Measurements from ENCODE around the gene RHEB. TPM values are rescaled to one million over a fixed set of nuclear protein-coding genes. Genes with fewer than 3 reads are reported as not detected.

Gene RHEB
- total RNA-seq, 4 donors from 2014 or later = 41.2 to 64.4 (median 53.5) TPM

GRCh38 chr7:151446412-151446811 is 73.3 kb downstream of the RHEB start:
- no peak overlapping the region for H3K4me3 ChIP-seq (ENCODE audit: low read depth, poor library complexity, severe bottlenecking)
- no peak for DNase-seq (ENCODE audit: low spot score in 2 of 2)
- intact Hi-C loops (cut with DNase I; ENCODE audit: low total_unique reads) = no loop called here
- no peak for TF ChIP-seq POLR2A (IDR thresholded peaks at IDR 0.05)
- TF ChIP-seq CTCF (IDR thresholded peaks at IDR 0.05) = no peak
- WGBS, 2 donors = 83 to 96% methylated on average over 2 of the region's 2 CpGs

- WGBS, 2 donors = 90 to 97% methylated on average over 1 of the region's 1 CpG
- TF ChIP-seq CTCF (IDR thresholded peaks at IDR 0.05) (no peak), POLR2A (IDR thresholded peaks at IDR 0.05) (no peak)
- DNase-seq (ENCODE audit: low spot score in 2 of 2) = no peak
- intact Hi-C loops (cut with DNase I; ENCODE audit: low total_unique reads) = no loop called here
- H3K4me3 ChIP-seq (ENCODE audit: low read depth, poor library complexity, severe bottlenecking) = no peak overlapping the region
Measured at GRCh38 chr7:151444632-151445031, 75.1 kb downstream of the RHEB start.

- no peak for DNase-seq (ENCODE audit: low spot score in 2 of 2)
- 82 to 84% methylated on average over 10 of the region's 10 CpGs for WGBS, 2 donors
- intact Hi-C loops (cut with DNase I; ENCODE audit: low total_unique reads) = no loop called here
- H3K4me3 ChIP-seq (ENCODE audit: low read depth, poor library complexity, severe bottlenecking) = no peak overlapping the region
- TF ChIP-seq CTCF (IDR thresholded peaks at IDR 0.05) = no peak
- TF ChIP-seq POLR2A (IDR thresholded peaks at IDR 0.05) = no peak
Measured at GRCh38 chr7:151442776-151443496, 76.8 kb downstream of the RHEB start.

GRCh38 chr7:151440799-151441445 is 78.8 kb downstream of the RHEB start:
- no peak for TF ChIP-seq POLR2A (IDR thresholded peaks at IDR 0.05)
- TF ChIP-seq CTCF (IDR thresholded peaks at IDR 0.05) = no peak
- no peak for DNase-seq (ENCODE audit: low spot score in 2 of 2)
- WGBS, 2 donors = 32 to 36% methylated on average over 10 of the region's 10 CpGs
- intact Hi-C loops (cut with DNase I; ENCODE audit: low total_unique reads) = no loop called here
- no peak overlapping the region for H3K4me3 ChIP-seq (ENCODE audit: low read depth, poor library complexity, severe bottlenecking)

- no peak for DNase-seq (ENCODE audit: low spot score in 2 of 2)
Measured at GRCh38 chr7:151439855-151440798, 79.6 kb downstream of the RHEB start, which contains the start of gene CRYGN. Gene CRYGN, minus strand, starts transcription at chr7:151440141. Its CDS starts 224 bp downstream, at chr7:151439917.

More at GRCh38 chr7:151439855-151440798, 79.6 kb downstream of the RHEB start, which contains the start of gene CRYGN:
- TF ChIP-seq POLR2A (IDR thresholded peaks at IDR 0.05) (no peak), CTCF (IDR thresholded peaks at IDR 0.05) (no peak)
- intact Hi-C loops (cut with DNase I; ENCODE audit: low total_unique reads) = no loop called here
- 14 to 21% methylated on average over 23 to 48 of the region's 51 CpGs for WGBS, 2 donors
- H3K4me3 ChIP-seq (ENCODE audit: low read depth, poor library complexity, severe bottlenecking) = no peak within 1 kb of the TSS
